Body of pancreas (tissue), 4 donors: ENCODE measurements around the gene PATZ1. TPM values are rescaled to one million over a fixed set of nuclear protein-coding genes. Genes with fewer than 3 reads are reported as not detected.

Experiments used
- ATAC-seq: fragments of 150-250 bp; one replicate; pipeline ENCODE4 v1.9.1; 2016
- DNase-seq, 4 donors: peaks; one replicate each; pipeline ENCODE4 v3.0.0-alpha.2; 2019
- H3K27ac ChIP-seq, 4 donors: fragments of 200-600 bp; sonication (generic); 1 replicate in 3 of 4; 2 replicates in 1 of 4; pipeline versions ENCODE4 v1.5.1 to v1.6.1; 2016 to 2019; ENCODE audit warnings: mild to moderate bottlenecking in 1 of 4, mixed read lengths in 1 of 4, moderate library complexity in 1 of 4
- H3K27me3 ChIP-seq, 2 donors: fragments of 200-600 bp; sonication (generic); one replicate each; pipeline ENCODE4 v1.6.0; 2016; ENCODE audit warnings: mild to moderate bottlenecking in 1 of 2
- H3K36me3 ChIP-seq, 2 donors: fragments of 200-600 bp; sonication (generic); replicated peaks in 1 of 2; 2 replicates each; pipeline ENCODE4 v1.5.1; 2016; ENCODE audit warnings: low read depth in 2 of 2; ENCODE audit not compliant: insufficient read depth in 1 of 2
- H3K4me1 ChIP-seq: fragments of 200-600 bp; sonication (generic); one replicate; pipeline ENCODE4 v1.6.0; 2016
- H3K4me3 ChIP-seq, 2 donors: fragments of 200-600 bp; sonication (generic); 1 replicate in 1 of 2; 2 replicates in 1 of 2; pipeline ENCODE4 v1.5.1; 2016 to 2019
- H3K9me3 ChIP-seq, 3 donors: fragments of 200-600 bp; sonication (generic); 1 replicate in 2 of 3; 2 replicates in 1 of 3; pipeline ENCODE4 v1.5.1; 2016
- CTCF ChIP-seq, 7 experiments: fragments of 450-650 bp in 4 of 7; fragments of 200-600 bp in 3 of 7; sonication (generic) in 3 of 7; IDR thresholded peaks; one replicate each; pipeline ENCODE4 v1.5.1; 2016 to 2019; ENCODE audit warnings: antibody characterized with exemption in 7 of 7
- POLR2A ChIP-seq, 3 donors: fragments of 450-650 bp; IDR thresholded peaks; one replicate each; pipeline ENCODE4 v1.6.1; 2016; ENCODE audit warnings: antibody characterized with exemption in 3 of 3, mild to moderate bottlenecking in 2 of 3
- WGBS, 2 donors: methylation state at CpG; one replicate each; pipeline ENCODE4 v1.1.5; 2017; 5-methylcytosine and 5-hydroxymethylcytosine counted together
- intact Hi-C: fragments of 100-400 bp; cut with DNase I; formaldehyde crosslinking; loops from one replicate; pipeline ENCODE4 v1.15.1; 2023
- total RNA-seq, 2 donors: library from RNA; depleted of rRNA; stranded (reverse); fragments of >200 nt; gene quantifications; one replicate each; pipeline ENCODE4 v1.1.0, GENCODE V29; 2016

The PATZ1 gene
- total RNA-seq, 2 donors from 2014 or later, result 24.1 to 25.1 TPM

- H3K27ac ChIP-seq, result no peak overlapping the region
- WGBS, 2 donors, result 89 to 95% methylated on average over 10 to 13 of the region's 13 CpGs
- TF ChIP-seq POLR2A (IDR thresholded peaks at IDR 0.05) (no peak), CTCF (IDR thresholded peaks at IDR 0.05) (no peak)
- ATAC-seq (no peak), DNase-seq (no peak)
- intact Hi-C loops, result no loop called here
- no peaks in the 10 kb centered on the region for H3K4me1 ChIP-seq
- H3K27me3 ChIP-seq, result no peaks in the 10 kb centered on the region
- peaks cover 0 to 19% of the 10 kb centered on the region in 2 donors for H3K36me3 ChIP-seq
- no peaks in the 10 kb centered on the region for H3K9me3 ChIP-seq
- no peak overlapping the region for H3K4me3 ChIP-seq
Measured at GRCh38 chr22:31328544-31328960, 17.6 kb downstream of the PATZ1 start.

GRCh38 chr22:31327806-31328543, 18.2 kb downstream of the PATZ1 start:
- ATAC-seq (no peak), DNase-seq (no peak)
- 87 to 93% methylated on average over 7 to 9 of the region's 9 CpGs for WGBS, 2 donors
- TF ChIP-seq CTCF (IDR thresholded peaks at IDR 0.05), result no peak
- peaks cover 0 to 19% of the 10 kb centered on the region in 2 donors for H3K36me3 ChIP-seq
- no peaks in the 10 kb centered on the region for H3K4me1 ChIP-seq
- intact Hi-C loops, result no loop called here
- no peaks in the 10 kb centered on the region for H3K9me3 ChIP-seq
- H3K27ac ChIP-seq, result no peak overlapping the region
- H3K4me3 ChIP-seq, result no peak overlapping the region
- no peaks in the 10 kb centered on the region for H3K27me3 ChIP-seq

GRCh38 chr22:31326877-31327276, 19.3 kb downstream of the PATZ1 start:
- intact Hi-C loops, result no loop called here
- ATAC-seq (no peak), DNase-seq (no peak)
- TF ChIP-seq POLR2A (IDR thresholded peaks at IDR 0.05) (no peak), CTCF (IDR thresholded peaks at IDR 0.05) (no peak)
- Histone ChIP-seq H3K9me3 (no peaks in the 10 kb centered on the region), H3K4me1 (no peaks in the 10 kb centered on the region), H3K27ac (no peak overlapping the region), H3K4me3 (no peak overlapping the region), H3K36me3 (peaks cover 0 to 18% of the 10 kb centered on the region in 2 donors), H3K27me3 (no peaks in the 10 kb centered on the region)
- WGBS, 2 donors, result 93 to 94% methylated on average over 9 of the region's 9 CpGs

GRCh38 chr22:31323578-31324550, 22.3 kb downstream of the PATZ1 start:
- TF ChIP-seq POLR2A (IDR thresholded peaks at IDR 0.05) (no peak), CTCF (IDR thresholded peaks at IDR 0.05) (no peak)
- Histone ChIP-seq H3K9me3 (no peaks in the 10 kb centered on the region), H3K36me3 (peaks cover 0 to 14% of the 10 kb centered on the region in 2 donors), H3K4me3 (no peak overlapping the region), H3K4me1 (no peaks in the 10 kb centered on the region), H3K27me3 (no peaks in the 10 kb centered on the region), H3K27ac (no peak overlapping the region)
- DNase-seq (no peak), ATAC-seq (no peak)
- 81 to 88% methylated on average over 7 to 8 of the region's 8 CpGs for WGBS, 2 donors
- intact Hi-C loops, result no loop called here
